ENCODE measurements around the gene HES4. TPM values are rescaled to one million over a fixed set of nuclear protein-coding genes. Genes with fewer than 3 reads are reported as not detected.

HES4 gene
- total and polyA plus RNA-seq, 2 of the 13 experiments (the other 11 are each of a cell fraction or from before 2014, with no cell fraction given), result 8.8 to 10.6 TPM

- TF ChIP-seq MAZ (IDR thresholded peaks at IDR 0.05; ENCODE audit: borderline replicate concordance, low read depth, low read length) (no peak), MAZ (CRISPR knock-in tag; IDR thresholded peaks at IDR 0.05; ENCODE audit: low read depth) (peak; percentile 26; the same call in 1 of the 2 replicates), ZNF768 (CRISPR knock-in tag; IDR thresholded peaks at IDR 0.05) (peak; percentile 11; the same call in 1 of the 2 replicates), SALL1 (CRISPR knock-in tag; IDR thresholded peaks at IDR 0.05) (peak; percentile 48; the same call in 1 of the 2 replicates), MEIS2 (CRISPR knock-in tag; IDR thresholded peaks at IDR 0.05) (0 out of 2 replicates have a peak, but pooled peaks have one; percentile 10), LBX2 (CRISPR knock-in tag; IDR thresholded peaks at IDR 0.05; ENCODE audit: borderline replicate concordance) (0 out of 2 replicates have a peak, but pooled peaks have one; percentile 48), SKI (IDR thresholded peaks at IDR 0.05; ENCODE audit: partially characterized antibody) (peak; percentile 26), ZNF207 (IDR thresholded peaks at IDR 0.05; ENCODE audit: borderline replicate concordance) (no peak), THRA (CRISPR knock-in tag; IDR thresholded peaks at IDR 0.05; ENCODE audit: borderline replicate concordance) (peak; percentile 39; the same call in 1 of the 2 replicates), ZNF687 (CRISPR knock-in tag; IDR thresholded peaks at IDR 0.05) (peak; percentile 49; the same call in 1 of the 2 replicates), PITX1 (CRISPR knock-in tag; IDR thresholded peaks at IDR 0.05) (no peak), ZNF572 (CRISPR knock-in tag; IDR thresholded peaks at IDR 0.05) (0 out of 2 replicates have a peak, but pooled peaks have one; percentile 34), IKZF5 (CRISPR knock-in tag; IDR thresholded peaks at IDR 0.05) (no peak), ZSCAN21 (CRISPR knock-in tag; IDR thresholded peaks at IDR 0.05; ENCODE audit: borderline replicate concordance) (0 out of 2 replicates have a peak, but pooled peaks have one; percentile 18), RAD21 (CRISPR knock-in tag; IDR thresholded peaks at IDR 0.05) (peak; percentile 52), YEATS4 (CRISPR knock-in tag; IDR thresholded peaks at IDR 0.05; ENCODE audit: borderline replicate concordance) (0 out of 2 replicates have a peak, but pooled peaks have one; percentile 19), ARID5B (CRISPR knock-in tag; IDR thresholded peaks at IDR 0.05) (0 out of 2 replicates have a peak, but pooled peaks have one; percentile 6)
Measured at GRCh38 chr1:998995-999724, 737 bp downstream of the HES4 start (continued).

Data from HepG2 (cell line).